ENCODE results near the gene ARID1B.

The ARID1B gene

GRCh38 chr6:156822747-156823206 lies 45.6 kb downstream of the ARID1B start:
- in situ Hi-C loops (cut with MboI; ENCODE audit: low sequenced_read_pairs), result no loop called here

GRCh38 chr6:156824142-156824541 lies 47.0 kb downstream of the ARID1B start:
- in situ Hi-C loops (cut with MboI; ENCODE audit: low sequenced_read_pairs), result no loop called here

GRCh38 chr6:156825475-156825874 lies 48.3 kb downstream of the ARID1B start:
- in situ Hi-C loops (cut with MboI; ENCODE audit: low sequenced_read_pairs), result no loop called here

- in situ Hi-C loops (cut with MboI; ENCODE audit: low sequenced_read_pairs), result no loop called here
Observed at GRCh38 chr6:156826290-156826955, 49.2 kb downstream of the ARID1B start.

GRCh38 chr6:156827382-156827781 lies 50.2 kb downstream of the ARID1B start:
- in situ Hi-C loops (cut with MboI; ENCODE audit: low sequenced_read_pairs), result no loop called here

GRCh38 chr6:156828280-156828703 lies 51.1 kb downstream of the ARID1B start:
- in situ Hi-C loops (cut with MboI; ENCODE audit: low sequenced_read_pairs), result no loop called here

GRCh38 chr6:156830126-156830525 lies 52.9 kb downstream of the ARID1B start:
- in situ Hi-C loops (cut with MboI; ENCODE audit: low sequenced_read_pairs), result no loop called here

- in situ Hi-C loops (cut with MboI; ENCODE audit: low sequenced_read_pairs), result no loop called here
Observed at GRCh38 chr6:156832231-156832647, 55.1 kb downstream of the ARID1B start.

- in situ Hi-C loops (cut with MboI; ENCODE audit: low sequenced_read_pairs), result no loop called here
Observed at GRCh38 chr6:156832669-156833068, 55.5 kb downstream of the ARID1B start.

- in situ Hi-C loops (cut with MboI; ENCODE audit: low sequenced_read_pairs), result no loop called here
Observed at GRCh38 chr6:156833755-156834154, 56.6 kb downstream of the ARID1B start.

GRCh38 chr6:156839129-156839528 lies 62.0 kb downstream of the ARID1B start:
- in situ Hi-C loops (cut with MboI; ENCODE audit: low sequenced_read_pairs), result no loop called here

- in situ Hi-C loops (cut with MboI; ENCODE audit: low sequenced_read_pairs), result no loop called here
Observed at GRCh38 chr6:156839591-156840001, 62.4 kb downstream of the ARID1B start.

- in situ Hi-C loops (cut with MboI; ENCODE audit: low sequenced_read_pairs), result no loop called here
Observed at GRCh38 chr6:156840136-156840535, 63.0 kb downstream of the ARID1B start.

GRCh38 chr6:156840606-156841005 lies 63.4 kb downstream of the ARID1B start:
- in situ Hi-C loops (cut with MboI; ENCODE audit: low sequenced_read_pairs), result no loop called here

- in situ Hi-C loops (cut with MboI; ENCODE audit: low sequenced_read_pairs), result no loop called here
Observed at GRCh38 chr6:156841508-156841907, 64.3 kb downstream of the ARID1B start.

GRCh38 chr6:156842598-156843250 lies 65.5 kb downstream of the ARID1B start:
- in situ Hi-C loops (cut with MboI; ENCODE audit: low sequenced_read_pairs), result no loop called here

GRCh38 chr6:156844089-156844488 lies 66.9 kb downstream of the ARID1B start:
- in situ Hi-C loops (cut with MboI; ENCODE audit: low sequenced_read_pairs), result no loop called here

GRCh38 chr6:156845454-156846155 lies 68.4 kb downstream of the ARID1B start:
- in situ Hi-C loops (cut with MboI; ENCODE audit: low sequenced_read_pairs), result no loop called here

GRCh38 chr6:156846845-156847599 lies 69.8 kb downstream of the ARID1B start:
- in situ Hi-C loops (cut with MboI; ENCODE audit: low sequenced_read_pairs), result no loop called here

GRCh38 chr6:156848123-156848522 lies 70.9 kb downstream of the ARID1B start:
- in situ Hi-C loops (cut with MboI; ENCODE audit: low sequenced_read_pairs), result no loop called here

- in situ Hi-C loops (cut with MboI; ENCODE audit: low sequenced_read_pairs), result no loop called here
Observed at GRCh38 chr6:156848533-156848932, 71.4 kb downstream of the ARID1B start.
